ENCODE measurements around the gene HAGHL. TPM values are rescaled to one million over a fixed set of nuclear protein-coding genes. Genes with fewer than 3 reads are reported as not detected.
A peak's percentile ranks its signal among the peaks of the same experiment; 100 is the strongest.

The HAGHL gene
- polyA plus RNA-seq, 2 of the 4 experiments (the other 2 are of a cell fraction), result 4.4 to 22.0 TPM

GRCh38 chr16:749010-749409 is 22.1 kb downstream of the HAGHL start:
- H3K4me2 ChIP-seq, result no peak overlapping the region
- no peak overlapping the region for H3K27ac ChIP-seq
- 80% methylated on average over 6 of the region's 6 CpGs for WGBS (ENCODE audit: missing lambda C conversion rate)
- no peaks in the 10 kb centered on the region for H3K9me3 ChIP-seq
- CTCF ChIA-PET, result interaction anchor here (0.6 to 6.0 kb wide), 12 partner anchors 8 to 1733 kb away, joined by 3 to 63 read pairs (median 5); partner anchors contain the start of genes CIAO3 and MSLN
- H3K4me3 ChIP-seq, result no peak overlapping the region
- FAIRE-seq (no peak), ATAC-seq (peak in 1 of 2 experiments; percentile 35; a peak in 2 of 6 replicates), DNase-seq (ENCODE audit: low read depth in 1 of 2, low spot score in 1 of 2) (no peak)
- POLR2A ChIA-PET, result interaction anchor here (0.7 to 1.0 kb wide), 3 partner anchors 15 to 39 kb away, joined by 3 to 4 read pairs (median 3); partner anchors contain the start of genes ANTKMT, CHTF18 and RPUSD1
- TF ChIP-seq REST (IDR thresholded peaks at IDR 0.05) (no peak), TFCP2L1 (CRISPR knock-in tag; IDR thresholded peaks at IDR 0.05) (no peak), NR3C1 (IDR thresholded peaks at IDR 0.05) (no peak), JUN (IDR thresholded peaks at IDR 0.05) (no peak)
- H3K4me1 ChIP-seq, result no peaks in the 10 kb centered on the region

- CTCF ChIA-PET, result interaction anchor here (0.9 to 6.0 kb wide), 7 partner anchors 10 to 46 kb away, joined by 3 to 63 read pairs (median 6); partner anchors contain the start of genes CIAO3 and MSLN
- FAIRE-seq, result no peak
- POLR2A ChIA-PET, result interaction anchor here (1.1 kb wide), 1 partner anchor 9 kb away, joined by 3 read pairs; the partner anchor contains the start of gene CIAO3
Observed at GRCh38 chr16:750485-750884, 23.6 kb downstream of the HAGHL start.

More at GRCh38 chr16:750485-750884, 23.6 kb downstream of the HAGHL start:
- H3K9me3 ChIP-seq, result no peaks in the 10 kb centered on the region
- TF ChIP-seq HEYL (CRISPR knock-in tag; IDR thresholded peaks at IDR 0.05), result no peak
- no peak for TF ChIP-seq CHD4 (IDR thresholded peaks at IDR 0.05; ENCODE audit: borderline replicate concordance)
- no peak for TF ChIP-seq KDM1A (IDR thresholded peaks at IDR 0.05; ENCODE audit: low read depth)
- TF ChIP-seq RFX5 (IDR thresholded peaks at IDR 0.05), result no peak
- no peak for TF ChIP-seq ESRRA (IDR thresholded peaks at IDR 0.05; ENCODE audit: borderline replicate concordance, low read length)
- TF ChIP-seq GATA3 (IDR thresholded peaks at IDR 0.05; ENCODE audit: borderline replicate concordance), result no peak
- TF ChIP-seq ZFP36 (IDR thresholded peaks at IDR 0.05; ENCODE audit: borderline replicate concordance, partially characterized antibody), result no peak
- TF ChIP-seq ZNF302 (CRISPR knock-in tag; IDR thresholded peaks at IDR 0.05), result no peak
- TF ChIP-seq BHLHE40 (IDR thresholded peaks at IDR 0.05; ENCODE audit: low read depth, low read length), result no peak
- TF ChIP-seq USF2 (IDR thresholded peaks at IDR 0.05), result no peak
- no peak for TF ChIP-seq MAX (IDR thresholded peaks at IDR 0.05)
- no peak for TF ChIP-seq CEBPB (IDR thresholded peaks at IDR 0.05)
- no peak for TF ChIP-seq RAD21 (conservative IDR thresholded peaks at IDR 0.05 in 1 of 2, IDR thresholded peaks at IDR 0.05 in 1 of 2)
- TF ChIP-seq REST (IDR thresholded peaks at IDR 0.05), result no peak
- no peak for TF ChIP-seq SMC3 (IDR thresholded peaks at IDR 0.05)
- no peak for TF ChIP-seq CHD2 (IDR thresholded peaks at IDR 0.05; ENCODE audit: low read length, partially characterized antibody)
- no peak for TF ChIP-seq NFE2L2 (conservative IDR thresholded peaks at IDR 0.05; ENCODE audit: low read length)
- TF ChIP-seq CBX2 (IDR thresholded peaks at IDR 0.05; ENCODE audit: borderline replicate concordance, low read depth), result no peak
- H3K4me2 ChIP-seq, result no peak overlapping the region
- no peak; a peak in 1 of 6 replicates for ATAC-seq
- no peak for DNase-seq (ENCODE audit: low read depth in 1 of 2, low spot score in 1 of 2)
- H3K4me1 ChIP-seq, result no peaks in the 10 kb centered on the region
- WGBS (ENCODE audit: missing lambda C conversion rate), result 83% methylated on average over 9 of the region's 9 CpGs
- no peak overlapping the region for H3K27ac ChIP-seq
- H3K4me3 ChIP-seq, result no peak overlapping the region
